PC-9 (cell line): ENCODE data around the gene FBLIM1.

Source experiments
- CTCF ChIP-seq: fragments of 200-600 bp; sonication (generic); conservative IDR thresholded peaks from 2 replicates; pipeline ENCODE4 v1.6.1; 2017; ENCODE audit warnings: mixed run types, antibody characterized with exemption, mild to moderate bottlenecking, moderate library complexity
- EZH2 ChIP-seq: fragments of 200-600 bp; sonication (generic); IDR thresholded peaks from 2 replicates; pipeline ENCODE4 v1.8.0; 2017; ENCODE audit warnings: antibody characterized with exemption, low read depth

DNA sequence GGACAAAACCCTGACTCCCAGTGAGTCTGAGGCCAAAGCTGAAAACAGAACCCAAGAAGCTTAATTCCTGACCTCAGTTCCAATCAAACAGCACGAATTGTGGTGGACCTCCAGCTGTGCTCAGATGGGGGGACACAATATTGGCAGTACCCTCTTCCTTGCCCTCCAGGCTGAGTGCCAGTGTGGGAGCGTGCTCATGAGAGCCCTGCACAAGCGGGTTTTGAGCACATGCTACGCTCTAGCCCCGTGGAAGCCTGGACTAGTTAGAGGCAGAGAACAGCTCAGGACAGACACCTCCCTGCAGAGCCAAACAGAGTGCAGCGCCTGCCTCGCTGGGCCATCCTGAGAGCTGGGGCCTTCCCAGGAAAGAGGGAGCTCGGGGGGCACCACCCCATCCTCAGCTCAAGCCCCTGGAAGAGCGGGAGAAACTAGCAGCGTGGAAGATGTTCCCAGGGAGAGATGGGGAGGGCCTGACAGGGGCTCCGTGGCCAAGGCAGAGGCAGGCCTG lies 25.3 kb upstream of the FBLIM1 start:
- TF ChIP-seq CTCF (no peak), EZH2 (no peak)
